ENCODE results near the gene RALB.

- no peak for TF ChIP-seq TCF7 (CRISPR knock-in tag; IDR thresholded peaks at IDR 0.05; ENCODE audit: low read depth)
- no peak for TF ChIP-seq SOX15 (CRISPR knock-in tag; IDR thresholded peaks at IDR 0.05)
- TF ChIP-seq ZNF219 (CRISPR knock-in tag; IDR thresholded peaks at IDR 0.05; ENCODE audit: borderline replicate concordance): no peak
- TF ChIP-seq, protein P1, sequence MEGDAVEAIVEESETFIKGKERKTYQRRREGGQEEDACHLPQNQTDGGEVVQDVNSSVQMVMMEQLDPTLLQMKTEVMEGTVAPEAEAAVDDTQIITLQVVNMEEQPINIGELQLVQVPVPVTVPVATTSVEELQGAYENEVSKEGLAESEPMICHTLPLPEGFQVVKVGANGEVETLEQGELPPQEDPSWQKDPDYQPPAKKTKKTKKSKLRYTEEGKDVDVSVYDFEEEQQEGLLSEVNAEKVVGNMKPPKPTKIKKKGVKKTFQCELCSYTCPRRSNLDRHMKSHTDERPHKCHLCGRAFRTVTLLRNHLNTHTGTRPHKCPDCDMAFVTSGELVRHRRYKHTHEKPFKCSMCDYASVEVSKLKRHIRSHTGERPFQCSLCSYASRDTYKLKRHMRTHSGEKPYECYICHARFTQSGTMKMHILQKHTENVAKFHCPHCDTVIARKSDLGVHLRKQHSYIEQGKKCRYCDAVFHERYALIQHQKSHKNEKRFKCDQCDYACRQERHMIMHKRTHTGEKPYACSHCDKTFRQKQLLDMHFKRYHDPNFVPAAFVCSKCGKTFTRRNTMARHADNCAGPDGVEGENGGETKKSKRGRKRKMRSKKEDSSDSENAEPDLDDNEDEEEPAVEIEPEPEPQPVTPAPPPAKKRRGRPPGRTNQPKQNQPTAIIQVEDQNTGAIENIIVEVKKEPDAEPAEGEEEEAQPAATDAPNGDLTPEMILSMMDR (IDR thresholded peaks at IDR 0.05): no peak
- TF ChIP-seq ETV6 (CRISPR knock-in tag; IDR thresholded peaks at IDR 0.05): no peak
- TF ChIP-seq, protein P2, sequence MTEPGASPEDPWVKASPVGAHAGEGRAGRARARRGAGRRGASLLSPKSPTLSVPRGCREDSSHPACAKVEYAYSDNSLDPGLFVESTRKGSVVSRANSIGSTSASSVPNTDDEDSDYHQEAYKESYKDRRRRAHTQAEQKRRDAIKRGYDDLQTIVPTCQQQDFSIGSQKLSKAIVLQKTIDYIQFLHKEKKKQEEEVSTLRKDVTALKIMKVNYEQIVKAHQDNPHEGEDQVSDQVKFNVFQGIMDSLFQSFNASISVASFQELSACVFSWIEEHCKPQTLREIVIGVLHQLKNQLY (CRISPR knock-in tag; IDR thresholded peaks at IDR 0.05): no peak
- TF ChIP-seq NR2C2 (CRISPR knock-in tag; IDR thresholded peaks at IDR 0.05): no peak
- TF ChIP-seq ZNF138 (CRISPR knock-in tag; conservative IDR thresholded peaks at IDR 0.05): no peak
- no peak for TF ChIP-seq AFF4 (CRISPR knock-in tag; IDR thresholded peaks at IDR 0.05; ENCODE audit: borderline replicate concordance)
- TF ChIP-seq IRF2 (CRISPR knock-in tag; IDR thresholded peaks at IDR 0.05; ENCODE audit: borderline replicate concordance, low read depth): no peak
- TF ChIP-seq, protein P3, sequence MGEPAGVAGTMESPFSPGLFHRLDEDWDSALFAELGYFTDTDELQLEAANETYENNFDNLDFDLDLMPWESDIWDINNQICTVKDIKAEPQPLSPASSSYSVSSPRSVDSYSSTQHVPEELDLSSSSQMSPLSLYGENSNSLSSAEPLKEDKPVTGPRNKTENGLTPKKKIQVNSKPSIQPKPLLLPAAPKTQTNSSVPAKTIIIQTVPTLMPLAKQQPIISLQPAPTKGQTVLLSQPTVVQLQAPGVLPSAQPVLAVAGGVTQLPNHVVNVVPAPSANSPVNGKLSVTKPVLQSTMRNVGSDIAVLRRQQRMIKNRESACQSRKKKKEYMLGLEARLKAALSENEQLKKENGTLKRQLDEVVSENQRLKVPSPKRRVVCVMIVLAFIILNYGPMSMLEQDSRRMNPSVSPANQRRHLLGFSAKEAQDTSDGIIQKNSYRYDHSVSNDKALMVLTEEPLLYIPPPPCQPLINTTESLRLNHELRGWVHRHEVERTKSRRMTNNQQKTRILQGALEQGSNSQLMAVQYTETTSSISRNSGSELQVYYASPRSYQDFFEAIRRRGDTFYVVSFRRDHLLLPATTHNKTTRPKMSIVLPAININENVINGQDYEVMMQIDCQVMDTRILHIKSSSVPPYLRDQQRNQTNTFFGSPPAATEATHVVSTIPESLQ (CRISPR knock-in tag; IDR thresholded peaks at IDR 0.05): no peak
These were observed 67.7 kb downstream of the RALB start for GRCh38 chr2:120320318-120320851.
